ENCODE data around the gene NKAIN1. TPM values are rescaled to one million over a fixed set of nuclear protein-coding genes. Genes with fewer than 3 reads are reported as not detected.
A peak's percentile ranks its signal among the peaks of the same experiment; 100 is the strongest.
"Not testable (repeated sequence)": the region's sequence is repeated elsewhere in the genome, so short reads cannot be mapped to it uniquely, and the experiment has no call there.

The NKAIN1 gene
- polyA plus RNA-seq, 1 donor, result 2.7 TPM

DNA sequence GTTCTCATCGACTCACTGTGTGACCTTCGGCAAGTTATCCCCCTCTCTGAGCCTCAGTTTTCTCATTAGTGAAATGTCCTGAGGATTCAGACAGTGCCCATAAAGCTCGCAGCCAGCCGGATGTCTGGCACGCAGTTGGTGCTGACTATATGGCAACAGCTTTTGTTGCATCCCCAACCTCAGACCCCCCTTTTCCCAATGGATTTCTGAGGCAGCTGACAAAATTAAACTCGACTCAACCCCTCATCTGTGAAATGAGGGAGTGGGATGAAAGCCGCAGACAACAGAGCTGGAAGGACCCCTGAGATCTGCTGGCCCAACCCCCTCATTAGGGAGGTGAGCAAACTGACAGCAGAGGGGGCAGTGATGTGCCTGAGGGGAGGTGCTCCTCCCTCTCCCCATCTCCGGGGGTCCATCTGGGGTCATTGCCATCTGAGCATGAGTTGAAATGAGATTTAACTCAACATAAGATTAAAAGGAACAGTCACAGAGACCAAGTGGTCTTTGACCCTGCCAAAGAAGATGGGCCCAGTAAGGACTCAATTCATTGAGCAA is 40.4 kb downstream of the NKAIN1 start:
- no peak for DNase-seq
- H3K36me3 ChIP-seq (ENCODE audit: control insufficient read depth, insufficient read depth, low read length), result no peaks in the 10 kb centered on the region
- no CpG with 5 or more reads among the region's 8 CpGs for WGBS (ENCODE audit: insufficient coverage, low lambda C conversion rate)
- no peaks in the 10 kb centered on the region for H3K9me3 ChIP-seq (ENCODE audit: control insufficient read depth, low read depth, low read length)
- no peaks in the 10 kb centered on the region for H3K27me3 ChIP-seq (ENCODE audit: control insufficient read depth, insufficient read depth, low read length)
- H3K27ac ChIP-seq (ENCODE audit: low read length), result no peak overlapping the region
- H3K4me3 ChIP-seq (ENCODE audit: low read length), result no peak overlapping the region
- H3K4me1 ChIP-seq (ENCODE audit: control insufficient read depth, insufficient read depth, low read length), result no peaks in the 10 kb centered on the region

DNA sequence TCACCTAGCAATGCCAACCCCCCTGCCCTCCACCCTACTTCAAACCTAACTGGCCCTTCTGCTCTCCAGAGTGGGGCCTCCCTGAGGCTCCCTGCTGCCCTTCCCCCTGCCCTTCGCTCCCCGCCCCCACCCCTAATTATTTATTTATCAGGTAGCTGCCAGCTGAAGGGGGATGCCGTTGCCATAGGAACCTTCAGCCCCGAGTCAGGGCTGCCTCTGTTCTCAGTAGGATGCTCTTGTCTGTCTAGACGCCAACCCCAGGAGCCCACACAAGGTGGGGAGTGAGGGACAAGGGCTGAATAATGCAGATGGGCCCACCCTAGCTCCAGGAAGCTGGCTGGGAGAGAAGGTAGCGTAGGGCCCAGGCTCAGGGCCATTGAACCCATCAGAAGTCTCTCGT is 41.1 kb downstream of the NKAIN1 start:
- Histone ChIP-seq H3K27ac (ENCODE audit: low read length) (no peak overlapping the region), H3K36me3 (ENCODE audit: control insufficient read depth, insufficient read depth, low read length) (no peaks in the 10 kb centered on the region), H3K4me1 (ENCODE audit: control insufficient read depth, insufficient read depth, low read length) (no peaks in the 10 kb centered on the region), H3K9me3 (ENCODE audit: control insufficient read depth, low read depth, low read length) (no peaks in the 10 kb centered on the region), H3K27me3 (ENCODE audit: control insufficient read depth, insufficient read depth, low read length) (no peaks in the 10 kb centered on the region), H3K4me3 (ENCODE audit: low read length) (no peak overlapping the region)
- WGBS (ENCODE audit: insufficient coverage, low lambda C conversion rate), result no CpG with 5 or more reads among the region's 7 CpGs
- no peak for DNase-seq

DNA sequence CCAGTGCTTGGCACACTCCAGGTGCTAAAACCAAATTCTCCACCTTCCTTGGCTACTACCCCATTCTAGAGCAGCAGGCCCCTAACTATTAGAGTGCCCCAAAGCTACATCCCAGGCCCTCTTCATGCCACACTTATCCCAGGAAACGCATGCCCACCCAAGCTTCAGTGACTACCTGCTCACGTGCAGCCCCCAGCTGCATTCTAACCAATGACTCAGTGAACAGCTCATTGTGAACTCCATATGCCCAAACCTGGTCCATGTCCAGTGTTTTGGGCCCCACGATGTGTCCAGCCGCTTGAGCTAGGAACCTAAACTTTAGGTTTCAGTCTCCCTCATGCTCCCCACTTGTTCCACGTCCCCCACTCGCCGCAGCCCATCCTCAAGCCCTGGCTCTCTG is 41.5 kb downstream of the NKAIN1 start:
- Histone ChIP-seq H3K4me1 (ENCODE audit: control insufficient read depth, insufficient read depth, low read length) (no peaks in the 10 kb centered on the region), H3K4me3 (ENCODE audit: low read length) (no peak overlapping the region), H3K27me3 (ENCODE audit: control insufficient read depth, insufficient read depth, low read length) (no peaks in the 10 kb centered on the region), H3K36me3 (ENCODE audit: control insufficient read depth, insufficient read depth, low read length) (no peaks in the 10 kb centered on the region), H3K27ac (ENCODE audit: low read length) (no peak overlapping the region), H3K9me3 (ENCODE audit: control insufficient read depth, low read depth, low read length) (no peaks in the 10 kb centered on the region)
- WGBS (ENCODE audit: insufficient coverage, low lambda C conversion rate), result no CpG with 5 or more reads among the region's 7 CpGs
- DNase-seq, result no peak

DNA sequence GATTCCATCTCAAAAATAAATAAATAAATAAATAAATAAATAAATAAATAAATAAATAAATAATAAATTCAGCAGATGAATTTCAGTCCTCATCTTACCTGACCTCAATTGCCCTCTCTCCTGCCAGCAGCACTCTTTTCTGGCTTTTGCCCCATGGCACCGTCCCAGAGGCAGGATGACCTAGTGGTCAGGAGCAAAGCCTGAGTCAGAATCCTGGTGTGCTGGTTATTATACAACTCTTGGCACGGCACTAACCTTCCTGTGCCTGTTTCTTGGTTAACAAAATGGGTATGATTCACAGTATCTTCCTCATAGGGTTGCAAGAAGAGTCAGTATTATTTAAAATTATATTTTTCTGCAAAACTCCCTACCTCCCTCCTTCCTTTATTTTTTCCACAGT is 43.0 kb downstream of the NKAIN1 start:
- Histone ChIP-seq H3K9me3 (ENCODE audit: control insufficient read depth, low read depth, low read length) (no peaks in the 10 kb centered on the region), H3K4me1 (ENCODE audit: control insufficient read depth, insufficient read depth, low read length) (no peaks in the 10 kb centered on the region), H3K36me3 (ENCODE audit: control insufficient read depth, insufficient read depth, low read length) (no peaks in the 10 kb centered on the region), H3K27ac (ENCODE audit: low read length) (no peak overlapping the region), H3K27me3 (ENCODE audit: control insufficient read depth, insufficient read depth, low read length) (no peaks in the 10 kb centered on the region), H3K4me3 (ENCODE audit: low read length) (no peak overlapping the region)
- no peak for DNase-seq
- no CpG with 5 or more reads among the region's 2 CpGs for WGBS (ENCODE audit: insufficient coverage, low lambda C conversion rate)

DNA sequence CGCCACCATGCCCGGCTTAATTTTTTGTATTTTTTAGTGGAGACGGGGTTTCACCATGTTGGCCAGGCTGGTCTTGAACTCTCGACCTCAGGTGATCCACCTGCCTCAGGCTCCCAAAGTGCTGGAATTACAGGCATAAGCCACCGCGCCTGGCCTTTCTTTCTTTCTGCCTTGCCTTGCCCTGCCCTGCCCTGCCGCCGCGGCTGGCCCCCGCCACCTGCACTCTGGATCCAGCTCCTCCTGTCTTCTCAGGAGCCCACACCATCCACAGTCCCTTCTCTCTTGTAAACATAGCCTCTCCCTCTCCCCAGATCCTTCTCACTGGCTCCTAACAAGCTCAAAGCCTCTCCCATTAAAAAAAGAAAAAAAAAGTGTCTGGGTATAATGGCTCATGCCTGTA is 44.4 kb downstream of the NKAIN1 start:
- H3K27me3 ChIP-seq (ENCODE audit: control insufficient read depth, insufficient read depth, low read length); H3K4me3 ChIP-seq (ENCODE audit: low read length); H3K36me3 ChIP-seq (ENCODE audit: control insufficient read depth, insufficient read depth, low read length); H3K4me1 ChIP-seq (ENCODE audit: control insufficient read depth, insufficient read depth, low read length); H3K27ac ChIP-seq (ENCODE audit: low read length); H3K9me3 ChIP-seq (ENCODE audit: control insufficient read depth, low read depth, low read length); DNase-seq: not testable (repeated sequence)
- no CpG with 5 or more reads among the region's 10 CpGs for WGBS (ENCODE audit: insufficient coverage, low lambda C conversion rate)

DNA sequence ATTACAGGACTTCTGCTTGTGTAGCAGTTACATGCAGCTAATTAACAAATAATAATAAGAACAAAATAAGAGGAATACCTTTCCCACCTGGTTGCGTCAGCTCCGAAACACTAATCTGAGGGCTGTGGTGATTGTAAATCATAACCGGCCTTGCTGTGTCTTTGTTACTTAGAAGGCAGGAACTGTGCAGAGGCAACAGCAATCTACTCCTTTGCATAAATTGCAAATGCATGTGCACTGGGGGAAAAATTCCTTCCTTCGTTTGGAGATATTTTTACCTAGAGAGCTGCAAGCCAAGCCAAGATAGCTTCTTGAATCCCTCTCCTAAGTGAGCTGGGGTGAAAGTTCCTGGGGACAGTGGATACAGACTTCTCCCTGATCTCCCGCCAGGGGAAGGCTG is 46.0 kb downstream of the NKAIN1 start:
- Histone ChIP-seq H3K4me1 (ENCODE audit: control insufficient read depth, insufficient read depth, low read length) (no peaks in the 10 kb centered on the region), H3K9me3 (ENCODE audit: control insufficient read depth, low read depth, low read length) (no peaks in the 10 kb centered on the region), H3K27me3 (ENCODE audit: control insufficient read depth, insufficient read depth, low read length) (no peaks in the 10 kb centered on the region), H3K27ac (ENCODE audit: low read length) (no peak overlapping the region), H3K36me3 (ENCODE audit: control insufficient read depth, insufficient read depth, low read length) (no peaks in the 10 kb centered on the region), H3K4me3 (ENCODE audit: low read length) (no peak overlapping the region)
- no CpG with 5 or more reads among the region's 5 CpGs for WGBS (ENCODE audit: insufficient coverage, low lambda C conversion rate)
- DNase-seq, result no peak

DNA sequence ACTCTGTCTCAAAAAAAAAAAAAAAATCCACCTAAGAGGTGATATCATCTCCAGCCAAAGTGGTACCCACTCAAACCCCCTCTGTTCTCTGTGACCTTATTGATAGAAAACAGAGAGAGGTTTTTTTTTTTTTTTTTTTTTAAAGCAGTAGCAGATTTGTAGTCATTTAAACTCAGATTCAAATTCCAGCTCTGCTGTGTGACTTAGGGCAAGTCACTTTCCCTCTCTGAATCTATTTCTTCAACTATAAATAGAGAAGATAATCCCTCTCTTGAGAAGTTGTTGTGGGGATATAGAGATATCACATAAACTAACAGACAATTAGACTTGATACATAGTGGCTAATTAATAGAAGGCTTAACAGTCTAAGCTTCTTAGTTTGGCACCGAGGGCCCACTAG is 48.4 kb downstream of the NKAIN1 start:
- no peaks in the 10 kb centered on the region for H3K36me3 ChIP-seq (ENCODE audit: control insufficient read depth, insufficient read depth, low read length)
- DNase-seq, result no peak
- no peak overlapping the region for H3K4me3 ChIP-seq (ENCODE audit: low read length)
- no peaks in the 10 kb centered on the region for H3K9me3 ChIP-seq (ENCODE audit: control insufficient read depth, low read depth, low read length)
- no peaks in the 10 kb centered on the region for H3K27me3 ChIP-seq (ENCODE audit: control insufficient read depth, insufficient read depth, low read length)
- H3K4me1 ChIP-seq (ENCODE audit: control insufficient read depth, insufficient read depth, low read length), result no peaks in the 10 kb centered on the region
- 100% methylated on average over 1 of the region's 1 CpG for WGBS (ENCODE audit: insufficient coverage, low lambda C conversion rate)
- H3K27ac ChIP-seq (ENCODE audit: low read length), result no peak overlapping the region

DNA sequence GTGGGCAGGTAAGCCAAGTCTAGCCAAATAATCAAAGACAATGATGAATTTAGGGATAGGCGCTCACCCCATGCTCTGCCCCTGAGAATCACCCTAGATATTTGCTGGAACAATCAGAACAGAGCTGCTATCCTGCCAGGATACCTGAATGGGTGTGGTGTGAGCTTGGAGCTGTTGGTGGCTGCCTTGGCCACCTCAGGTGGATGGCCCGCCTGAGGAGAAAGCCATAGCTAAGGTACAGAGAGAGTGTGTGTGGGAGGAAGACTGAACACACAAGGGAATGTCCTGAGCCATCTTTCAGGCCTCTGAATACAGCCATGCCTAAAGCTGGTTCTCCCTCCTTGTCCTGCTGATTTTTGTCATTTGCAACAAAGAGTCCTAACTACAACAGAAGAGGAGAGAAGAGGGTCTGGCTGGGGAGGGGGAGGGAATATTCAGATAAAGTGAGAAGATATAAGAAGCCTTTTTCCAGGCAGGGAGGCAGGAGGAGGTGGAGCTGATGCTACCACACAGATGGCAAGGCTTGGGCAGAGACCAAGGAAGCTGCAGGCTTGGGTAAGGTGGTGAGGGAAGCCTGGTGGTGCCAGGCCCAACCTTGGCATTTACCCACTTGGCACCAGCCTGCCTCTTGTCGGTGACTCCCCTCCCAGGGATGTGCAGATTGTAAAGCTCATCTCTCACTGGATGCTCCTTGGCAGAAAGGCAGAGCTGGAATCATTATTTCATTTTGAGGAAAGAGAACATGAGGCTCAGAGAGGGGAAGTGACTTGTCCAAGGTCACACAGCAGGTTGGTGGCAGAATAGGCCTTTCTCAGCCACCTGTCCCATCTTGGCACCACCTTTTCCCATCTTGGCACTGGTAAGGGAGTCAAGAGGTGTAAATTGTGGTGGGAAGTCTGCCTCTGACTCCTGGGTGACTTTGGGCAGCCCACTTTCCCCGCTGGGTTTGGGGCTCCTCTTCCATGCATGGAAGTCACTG is 49.7 kb downstream of the NKAIN1 start:
- WGBS (ENCODE audit: insufficient coverage, low lambda C conversion rate), result 100% methylated on average over 1 of the region's 4 CpGs
- Histone ChIP-seq H3K9me3 (ENCODE audit: control insufficient read depth, low read depth, low read length) (no peaks in the 10 kb centered on the region), H3K4me3 (ENCODE audit: low read length) (no peak overlapping the region), H3K27me3 (ENCODE audit: control insufficient read depth, insufficient read depth, low read length) (no peaks in the 10 kb centered on the region), H3K36me3 (ENCODE audit: control insufficient read depth, insufficient read depth, low read length) (no peaks in the 10 kb centered on the region), H3K4me1 (ENCODE audit: control insufficient read depth, insufficient read depth, low read length) (no peaks in the 10 kb centered on the region), H3K27ac (ENCODE audit: low read length) (no peak overlapping the region)
- DNase-seq, result no peak

DNA sequence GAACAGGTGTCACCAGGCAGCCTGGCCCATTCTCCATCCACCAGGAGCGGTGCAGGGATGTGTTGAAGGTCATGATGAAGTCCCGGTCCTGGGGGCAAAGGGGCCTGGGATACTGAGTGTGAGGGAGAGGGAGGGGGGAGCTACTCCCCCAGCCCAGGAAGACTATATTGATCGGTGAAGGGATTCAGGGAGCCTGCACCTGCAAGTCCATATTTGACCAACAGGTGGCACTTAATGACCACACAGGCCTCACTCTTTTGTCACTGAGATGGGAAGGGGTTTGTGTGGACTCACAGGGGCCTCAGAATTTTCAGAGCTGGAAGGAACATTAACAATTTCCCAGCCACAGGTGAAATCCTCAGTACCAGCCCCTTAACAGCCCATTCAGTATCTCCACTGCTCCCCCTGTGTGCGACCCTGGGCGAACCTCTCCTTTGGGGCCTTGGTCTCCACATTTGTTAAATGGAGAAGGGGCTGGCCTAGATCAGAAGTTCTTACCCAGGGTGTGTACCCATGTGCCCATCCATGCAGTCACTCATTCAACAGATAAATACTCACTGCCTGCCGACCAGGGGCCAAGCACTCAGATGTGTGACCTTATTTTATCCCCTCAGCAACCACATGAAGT is 55.6 kb downstream of the NKAIN1 start:
- H3K4me3 ChIP-seq (ENCODE audit: low read length), result no peak overlapping the region
- no CpG with 5 or more reads among the region's 6 CpGs for WGBS (ENCODE audit: insufficient coverage, low lambda C conversion rate)
- DNase-seq, result peak in 1 of 2 donors; percentile 20
- H3K27me3 ChIP-seq (ENCODE audit: control insufficient read depth, insufficient read depth, low read length), result peaks cover 5% of the 10 kb centered on the region
- H3K27ac ChIP-seq (ENCODE audit: low read length), result no peak overlapping the region
- H3K4me1 ChIP-seq (ENCODE audit: control insufficient read depth, insufficient read depth, low read length), result peaks cover 12% of the 10 kb centered on the region
- no peaks in the 10 kb centered on the region for H3K9me3 ChIP-seq (ENCODE audit: control insufficient read depth, low read depth, low read length)
- no peaks in the 10 kb centered on the region for H3K36me3 ChIP-seq (ENCODE audit: control insufficient read depth, insufficient read depth, low read length)

DNA sequence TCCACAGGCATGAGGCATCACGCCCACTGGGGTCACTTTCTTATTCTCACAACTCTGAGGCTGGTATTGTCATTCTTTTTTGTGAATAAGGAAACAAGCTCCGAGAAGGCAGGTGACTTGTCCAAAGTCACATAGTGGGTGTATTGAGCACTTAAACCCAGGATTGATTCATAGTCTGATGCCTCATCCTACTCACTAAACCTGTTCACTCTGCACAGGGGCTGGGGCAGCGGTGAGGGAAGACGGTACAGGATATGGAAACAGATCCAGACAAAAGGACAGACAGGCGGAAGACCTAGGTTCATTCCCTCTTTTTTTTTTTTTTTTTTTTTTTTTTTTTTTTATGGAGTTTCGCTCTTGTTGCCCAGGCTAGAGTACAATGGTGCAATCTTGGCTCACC is 56.6 kb downstream of the NKAIN1 start:
- DNase-seq, result no peak
- Histone ChIP-seq H3K36me3 (ENCODE audit: control insufficient read depth, insufficient read depth, low read length) (no peaks in the 10 kb centered on the region), H3K4me3 (ENCODE audit: low read length) (no peak overlapping the region), H3K27me3 (ENCODE audit: control insufficient read depth, insufficient read depth, low read length) (peaks cover 5% of the 10 kb centered on the region), H3K27ac (ENCODE audit: low read length) (no peak overlapping the region), H3K9me3 (ENCODE audit: control insufficient read depth, low read depth, low read length) (no peaks in the 10 kb centered on the region), H3K4me1 (ENCODE audit: control insufficient read depth, insufficient read depth, low read length) (peaks cover 12% of the 10 kb centered on the region)
- WGBS (ENCODE audit: insufficient coverage, low lambda C conversion rate), result no CpG with 5 or more reads among the region's 6 CpGs
